Choroid plexus epithelial cell (primary cell): ENCODE measurements around the gene SPRING1.

ENCODE experiments used
- DNase-seq: peaks from one replicate; pipeline ENCODE4 v3.0.0-alpha.2; 2010; ENCODE audit warnings: low read depth
- H3K4me3 ChIP-seq: 2 replicates; pipeline ENCODE4 v1.5.1; 2011; ENCODE audit warnings: low read depth, mild to moderate bottlenecking, control low read depth, low read length, moderate library complexity
- TF ChIP-seq, protein P1 (sequence below): conservative IDR thresholded peaks from 2 replicates; pipeline ENCODE4 v1.5.1; 2011; ENCODE audit warnings: low read depth, mild to moderate bottlenecking, control low read depth, inconsistent platforms, low read length, moderate library complexity

The SPRING1 gene

DNA sequence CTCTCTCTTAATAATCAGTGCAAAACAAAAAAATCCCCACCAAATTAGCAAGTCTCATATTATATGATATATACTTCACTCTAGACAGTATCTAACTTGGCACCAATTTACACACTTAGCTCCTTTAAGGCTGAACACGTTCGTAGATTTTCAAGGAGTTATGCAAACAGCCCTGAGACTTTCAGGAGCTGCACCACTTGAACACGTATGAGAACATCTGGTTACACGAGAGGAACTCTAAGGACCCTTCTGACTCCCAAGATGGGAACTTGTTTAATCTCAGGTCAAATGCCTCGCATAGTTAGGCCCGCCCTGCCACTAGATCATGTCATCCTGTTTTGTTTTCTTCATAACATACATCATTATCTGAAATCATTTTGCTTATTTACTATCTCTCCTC is 10.0 kb downstream of the SPRING1 start:
- H3K4me3 ChIP-seq, result no peak overlapping the region
- TF ChIP-seq, protein P1, sequence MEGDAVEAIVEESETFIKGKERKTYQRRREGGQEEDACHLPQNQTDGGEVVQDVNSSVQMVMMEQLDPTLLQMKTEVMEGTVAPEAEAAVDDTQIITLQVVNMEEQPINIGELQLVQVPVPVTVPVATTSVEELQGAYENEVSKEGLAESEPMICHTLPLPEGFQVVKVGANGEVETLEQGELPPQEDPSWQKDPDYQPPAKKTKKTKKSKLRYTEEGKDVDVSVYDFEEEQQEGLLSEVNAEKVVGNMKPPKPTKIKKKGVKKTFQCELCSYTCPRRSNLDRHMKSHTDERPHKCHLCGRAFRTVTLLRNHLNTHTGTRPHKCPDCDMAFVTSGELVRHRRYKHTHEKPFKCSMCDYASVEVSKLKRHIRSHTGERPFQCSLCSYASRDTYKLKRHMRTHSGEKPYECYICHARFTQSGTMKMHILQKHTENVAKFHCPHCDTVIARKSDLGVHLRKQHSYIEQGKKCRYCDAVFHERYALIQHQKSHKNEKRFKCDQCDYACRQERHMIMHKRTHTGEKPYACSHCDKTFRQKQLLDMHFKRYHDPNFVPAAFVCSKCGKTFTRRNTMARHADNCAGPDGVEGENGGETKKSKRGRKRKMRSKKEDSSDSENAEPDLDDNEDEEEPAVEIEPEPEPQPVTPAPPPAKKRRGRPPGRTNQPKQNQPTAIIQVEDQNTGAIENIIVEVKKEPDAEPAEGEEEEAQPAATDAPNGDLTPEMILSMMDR, result no peak
- DNase-seq, result peak; percentile 15

DNA sequence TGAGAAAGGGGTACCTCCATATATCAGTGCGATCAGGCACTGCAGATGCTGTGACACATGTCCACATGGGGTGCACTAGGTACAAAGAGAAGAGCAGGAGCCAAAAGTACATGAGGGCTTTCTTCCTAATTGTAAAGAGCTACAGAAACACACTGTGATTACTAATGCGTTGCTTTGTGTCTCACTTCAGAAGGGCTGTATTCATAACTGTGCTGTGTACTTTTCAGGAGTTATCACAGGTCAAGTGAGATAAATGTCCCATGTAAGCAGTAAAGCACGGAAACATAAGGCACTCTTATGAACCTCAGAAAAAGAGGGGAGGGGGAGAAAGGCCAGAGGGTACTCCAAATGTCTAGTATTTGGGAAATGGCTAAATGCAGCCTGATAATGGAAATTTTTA is 10.6 kb downstream of the SPRING1 start:
- TF ChIP-seq, protein P1, result no peak
- H3K4me3 ChIP-seq, result no peak overlapping the region
- DNase-seq, result no peak

DNA sequence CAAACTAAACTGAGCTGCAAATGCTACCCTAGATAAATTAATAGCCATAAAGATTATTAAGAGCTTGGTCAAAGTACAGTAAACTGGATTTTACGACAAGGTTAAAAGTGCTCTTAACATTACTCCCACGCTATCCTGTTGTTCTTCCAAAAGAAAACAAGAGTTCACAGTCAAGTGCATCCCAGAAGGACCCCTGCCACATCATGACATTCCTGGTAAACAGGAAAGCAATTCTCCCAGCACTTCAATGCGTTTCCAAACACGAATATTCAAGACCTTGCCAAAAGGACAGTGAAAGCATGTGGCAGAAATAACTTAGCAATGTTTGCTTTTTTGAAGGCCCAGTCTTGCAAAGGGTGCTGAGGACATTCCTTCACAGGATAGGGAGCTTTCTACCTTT is 11.2 kb downstream of the SPRING1 start:
- H3K4me3 ChIP-seq, result no peak overlapping the region
- TF ChIP-seq, protein P1, result no peak
- peak; percentile 33 for DNase-seq

DNA sequence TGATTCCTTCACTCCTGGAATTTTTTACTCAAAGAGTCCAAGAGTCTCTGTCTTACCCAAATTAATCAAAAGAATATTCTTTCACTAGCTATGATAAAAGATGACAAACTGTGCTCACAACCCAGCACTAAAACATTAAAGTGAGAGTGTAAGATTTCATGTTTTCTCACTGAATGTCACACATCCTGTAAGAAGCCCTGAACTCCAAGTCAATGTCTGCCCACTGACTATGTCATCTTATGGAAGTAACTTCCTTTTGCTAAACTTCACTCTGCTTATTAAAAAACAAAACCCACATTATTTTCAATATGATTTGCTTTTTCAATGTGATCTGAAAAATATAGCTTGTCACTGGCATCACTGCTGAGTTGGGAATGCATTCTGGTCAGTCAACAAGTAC is 15.6 kb downstream of the SPRING1 start:
- no peak for DNase-seq
- H3K4me3 ChIP-seq, result no peak overlapping the region
- TF ChIP-seq, protein P1, result no peak

DNA sequence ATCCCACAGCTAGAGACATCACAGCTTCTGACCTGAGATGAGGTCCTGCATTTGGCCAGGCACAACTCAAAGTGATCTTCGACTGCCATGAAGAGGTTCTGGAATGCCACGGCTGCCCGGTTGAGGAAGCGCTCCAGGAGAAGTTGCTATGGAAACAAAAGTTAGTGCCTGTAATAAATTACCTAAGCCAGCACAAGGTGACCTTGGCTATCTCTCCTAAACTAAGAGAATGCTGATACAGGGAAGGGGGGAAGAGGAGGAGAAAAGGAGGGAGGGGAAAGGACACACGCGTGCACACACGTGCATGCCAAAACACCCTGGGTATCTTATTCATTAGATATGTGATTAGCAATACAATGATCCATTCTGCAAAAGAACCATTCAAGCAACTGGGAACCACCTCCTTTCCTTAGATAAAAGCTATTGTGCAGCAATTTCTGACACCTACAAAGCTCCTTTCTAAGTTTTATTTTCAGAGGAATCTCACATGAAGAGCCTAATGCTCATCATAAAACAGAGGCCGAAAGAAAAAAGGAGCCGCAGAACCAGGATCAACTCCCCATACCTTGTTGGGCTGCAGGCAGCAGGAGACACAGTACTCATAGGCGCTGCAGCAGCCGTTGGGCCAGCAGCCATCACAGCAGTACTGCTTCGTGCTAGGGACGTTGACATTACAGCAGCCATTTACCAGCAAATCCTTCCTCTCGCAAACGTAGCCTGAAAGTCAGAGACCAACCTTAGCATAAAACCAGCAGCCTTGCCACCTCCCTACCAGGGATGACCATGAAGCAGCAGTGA is 17.9 kb downstream of the SPRING1 start:
- no peak for DNase-seq
- no peak overlapping the region for H3K4me3 ChIP-seq
- TF ChIP-seq, protein P1, result no peak

DNA sequence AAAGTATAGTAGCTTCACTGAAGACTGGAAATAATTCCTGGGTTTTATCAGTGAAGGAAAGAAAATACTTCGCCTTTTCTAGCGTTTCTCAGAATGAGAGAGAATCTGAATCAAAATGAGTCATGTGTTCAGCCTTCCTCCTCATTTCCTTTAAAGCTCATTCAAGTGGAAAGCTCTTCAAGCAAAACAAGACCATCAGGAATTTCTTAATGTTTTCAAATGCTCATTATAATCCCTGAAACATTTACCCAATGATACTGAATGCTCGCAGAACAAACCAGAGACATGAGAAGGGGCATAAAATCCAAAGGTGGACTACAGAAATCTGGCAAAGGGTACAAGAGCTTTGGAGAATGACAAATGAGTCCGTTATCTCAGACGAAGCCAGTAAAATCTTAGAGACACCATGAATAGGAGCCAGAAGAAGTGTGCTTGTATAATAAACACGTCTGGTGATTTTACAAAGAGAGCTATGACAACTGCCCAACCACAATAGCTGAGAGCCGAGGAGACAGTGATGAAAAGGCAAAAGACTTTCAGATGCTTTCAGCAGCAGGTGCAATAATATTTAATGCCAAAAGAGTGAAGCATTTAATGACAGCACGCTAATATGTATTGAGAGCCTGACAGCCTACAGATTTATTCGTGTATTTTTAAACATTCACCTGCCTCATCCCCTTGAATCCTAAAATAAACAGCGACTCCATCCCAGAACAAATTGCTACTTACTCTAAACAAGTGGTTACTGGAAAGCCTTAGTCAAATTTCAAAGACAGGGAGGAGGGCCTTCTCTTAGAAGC is 19.0 kb downstream of the SPRING1 start:
- DNase-seq, result peak; percentile 36
- TF ChIP-seq, protein P1, result no peak
- H3K4me3 ChIP-seq, result no peak overlapping the region
